ENCODE measurements around the gene ZFP92. TPM values are rescaled to one million over a fixed set of nuclear protein-coding genes. Genes with fewer than 3 reads are reported as not detected.

ZFP92 gene
- 1 to 10 TPM; 1.0 to 1.3 TPM for total RNA-seq

GRCh38 chrX:153411255-153411987 is at the start of gene ZFP92:
Gene ZFP92, plus strand, starts transcription at chrX:153411472. Its CDS starts 6,851 bp downstream, at chrX:153418323.

GRCh38 chrX:153401133-153401764 is 10.0 kb upstream of the ZFP92 start, which contains the start of gene PNMA6E:
Gene PNMA6E, minus strand, starts transcription at chrX:153401350. Its CDS starts 2,501 bp downstream, at chrX:153398849.

GRCh38 chrX:153445856-153446635 is 34.8 kb downstream of the ZFP92 start, which contains the start of gene TREX2:
Gene TREX2, minus strand, starts transcription at chrX:153446056. Its CDS starts 626 bp downstream, at chrX:153445430.

Other genes starting within 250 kb of the ZFP92 start
- gene MAGEA1, start 232.2 kb upstream of the ZFP92 start, total RNA-seq, result not detected
- gene PNMA6F, start 89.7 kb upstream of the ZFP92 start, total RNA-seq, result not detected
- 10 to 100 TPM; 29.5 to 30.1 TPM for gene ZNF275, start 77.3 kb upstream of the ZFP92 start, total RNA-seq
- gene PNMA6E, start 10.1 kb upstream of the ZFP92 start, total RNA-seq, result not detected
- 1 to 10 TPM; 2.4 TPM for gene TREX2, start 34.6 kb downstream of the ZFP92 start, total RNA-seq
- 10 to 100 TPM; 38.7 to 39.3 TPM for gene HAUS7, start 59.1 kb downstream of the ZFP92 start, total RNA-seq
- gene BGN, start 83.5 kb downstream of the ZFP92 start, total RNA-seq, result under 1 TPM in 1 of 2 experiments, not detected in 1; 0.17 TPM
- gene ATP2B3, start 106.2 kb downstream of the ZFP92 start, total RNA-seq, result under 1 TPM in 1 of 2 experiments, not detected in 1; 0.05 TPM
- gene CCNQ, start 187.7 kb downstream of the ZFP92 start, total RNA-seq, result 10 to 100 TPM; 22.9 to 23.6 TPM
- gene DUSP9, start 235.7 kb downstream of the ZFP92 start, total RNA-seq, result not detected

All from activated naive CD4-positive, alpha-beta T cell treated with anti-CD3 and anti-CD28 coated beads, Interleukin-2, amount 10 ng/mL, durations not matched to agents 5 hours and 36 hours (primary cell).